Memory B cell (primary cell): ENCODE data around the gene BCKDK.
"Not testable (repeated sequence)": the region's sequence is repeated elsewhere in the genome, so short reads cannot be mapped to it uniquely, and the experiment has no call there.

ENCODE experiments used
- ATAC-seq: fragments of 150-1000 bp; cut with Tn5 transposase; 2 replicates; pipeline ENCODE4 v1.10.0; 2021; ENCODE audit warnings: low read depth, mild to moderate bottlenecking, moderate library complexity
- DNase-seq, 2 donors: peaks; one replicate each; pipeline ENCODE4 v3.0.0; 2022; ENCODE audit warnings: low spot score in 2 of 2
- H3K27ac Mint-ChIP-seq: one replicate; pipeline ENCODE4 v1.8.0; 2022; ENCODE audit warnings: mild to moderate bottlenecking, moderate library complexity, mixed read lengths
- H3K27me3 Mint-ChIP-seq: one replicate; pipeline ENCODE4 v1.8.0; 2022; ENCODE audit warnings: mixed read lengths
- H3K36me3 Mint-ChIP-seq: one replicate; pipeline ENCODE4 v1.8.0; 2022; ENCODE audit warnings: mild to moderate bottlenecking, mixed read lengths
- H3K4me1 Mint-ChIP-seq: one replicate; pipeline ENCODE4 v1.8.0; 2022; ENCODE audit warnings: mixed read lengths
- H3K4me3 Mint-ChIP-seq: one replicate; pipeline ENCODE4 v1.8.0; 2022; ENCODE audit warnings: mild to moderate bottlenecking, moderate library complexity, mixed read lengths
- H3K9me3 Mint-ChIP-seq: one replicate; pipeline ENCODE4 v1.8.0; 2022; ENCODE audit warnings: mixed read lengths

Gene BCKDK

GRCh38 chr16:31143011-31143693, 35.0 kb downstream of the BCKDK start:
- H3K4me3 Mint-ChIP-seq = peak overlapping the region; percentile 66
- no peak for DNase-seq

GRCh38 chr16:31143694-31144148, 35.5 kb downstream of the BCKDK start:
- Mint-ChIP-seq H3K9me3 (no peaks in the 10 kb centered on the region), H3K36me3 (no peaks in the 10 kb centered on the region), H3K27ac (no peak overlapping the region), H3K27me3 (peaks cover 6% of the 10 kb centered on the region), H3K4me1 (peaks cover 6% of the 10 kb centered on the region), H3K4me3 (peak overlapping the region; percentile 66)
- no peak for DNase-seq
- no peak for ATAC-seq

More at GRCh38 chr16:31143011-31143693, 35.0 kb downstream of the BCKDK start:
- H3K36me3 Mint-ChIP-seq = no peaks in the 10 kb centered on the region
- peaks cover 6% of the 10 kb centered on the region for H3K4me1 Mint-ChIP-seq
- H3K9me3 Mint-ChIP-seq = no peaks in the 10 kb centered on the region
- no peak overlapping the region for H3K27ac Mint-ChIP-seq
- peaks cover 6% of the 10 kb centered on the region for H3K27me3 Mint-ChIP-seq
- ATAC-seq = no peak

GRCh38 chr16:31144418-31144817, 36.2 kb downstream of the BCKDK start:
- peak overlapping the region; percentile 66 for H3K4me3 Mint-ChIP-seq
- H3K36me3 Mint-ChIP-seq, H3K27me3 Mint-ChIP-seq, ATAC-seq, H3K9me3 Mint-ChIP-seq, H3K27ac Mint-ChIP-seq, H3K4me1 Mint-ChIP-seq, DNase-seq: not testable (repeated sequence)

GRCh38 chr16:31145398-31145990, 37.3 kb downstream of the BCKDK start:
- no peak overlapping the region for H3K4me3 Mint-ChIP-seq
- H3K4me1 Mint-ChIP-seq = peaks cover 6% of the 10 kb centered on the region
- H3K27ac Mint-ChIP-seq = no peak overlapping the region
- H3K36me3 Mint-ChIP-seq = no peaks in the 10 kb centered on the region
- H3K9me3 Mint-ChIP-seq = no peaks in the 10 kb centered on the region
- no peak for DNase-seq
- no peak for ATAC-seq
- peaks cover 6% of the 10 kb centered on the region for H3K27me3 Mint-ChIP-seq

- ATAC-seq (no peak), DNase-seq (no peak)
- H3K27ac Mint-ChIP-seq = no peak overlapping the region
- no peaks in the 10 kb centered on the region for H3K9me3 Mint-ChIP-seq
- no peak overlapping the region for H3K4me3 Mint-ChIP-seq
- peaks cover 6% of the 10 kb centered on the region for H3K27me3 Mint-ChIP-seq
- peaks cover 2% of the 10 kb centered on the region for H3K4me1 Mint-ChIP-seq
- no peaks in the 10 kb centered on the region for H3K36me3 Mint-ChIP-seq
Measured at GRCh38 chr16:31147574-31147973, 39.4 kb downstream of the BCKDK start.

GRCh38 chr16:31148281-31148728, 40.1 kb downstream of the BCKDK start:
- H3K36me3 Mint-ChIP-seq = no peaks in the 10 kb centered on the region
- H3K9me3 Mint-ChIP-seq = no peaks in the 10 kb centered on the region
- peaks cover 2% of the 10 kb centered on the region for H3K4me1 Mint-ChIP-seq
- H3K27me3 Mint-ChIP-seq = peaks cover 6% of the 10 kb centered on the region
- DNase-seq = no peak
- H3K4me3 Mint-ChIP-seq = no peak overlapping the region
- H3K27ac Mint-ChIP-seq = no peak overlapping the region
- no peak for ATAC-seq

- H3K9me3 Mint-ChIP-seq = no peaks in the 10 kb centered on the region
- peaks cover 8% of the 10 kb centered on the region for H3K27me3 Mint-ChIP-seq
- DNase-seq (no peak), ATAC-seq (no peak)
- H3K4me3 Mint-ChIP-seq = no peak overlapping the region
- H3K27ac Mint-ChIP-seq = no peak overlapping the region
- peaks cover under 1% of the 10 kb centered on the region for H3K4me1 Mint-ChIP-seq
- no peaks in the 10 kb centered on the region for H3K36me3 Mint-ChIP-seq
Measured at GRCh38 chr16:31148896-31149295, 40.7 kb downstream of the BCKDK start.

- Mint-ChIP-seq H3K36me3 (no peaks in the 10 kb centered on the region), H3K27ac (no peak overlapping the region), H3K4me3 (no peak overlapping the region), H3K9me3 (no peaks in the 10 kb centered on the region), H3K27me3 (peaks cover 8% of the 10 kb centered on the region), H3K4me1 (no peaks in the 10 kb centered on the region)
- ATAC-seq (no peak), DNase-seq (no peak)
Measured at GRCh38 chr16:31149332-31149731, 41.1 kb downstream of the BCKDK start.

- no peaks in the 10 kb centered on the region for H3K4me1 Mint-ChIP-seq
- no peak for ATAC-seq
- no peaks in the 10 kb centered on the region for H3K36me3 Mint-ChIP-seq
- H3K27ac Mint-ChIP-seq = no peak within 1 kb of the TSS
- DNase-seq = no peak
- H3K4me3 Mint-ChIP-seq = no peak within 1 kb of the TSS
- H3K9me3 Mint-ChIP-seq = no peaks in the 10 kb centered on the region
- H3K27me3 Mint-ChIP-seq = peaks cover 8% of the 10 kb centered on the region
Measured at GRCh38 chr16:31149894-31150890, 42.0 kb downstream of the BCKDK start, which contains the start of gene PRSS36. TSS of gene PRSS36 (minus strand) at chr16:31150066. CDS start at chr16:31150035, 31 bp downstream.

GRCh38 chr16:31150976-31151375, 42.8 kb downstream of the BCKDK start:
- not testable (repeated sequence) for ATAC-seq, H3K27ac Mint-ChIP-seq, H3K36me3 Mint-ChIP-seq, H3K27me3 Mint-ChIP-seq, H3K4me3 Mint-ChIP-seq, H3K9me3 Mint-ChIP-seq, H3K4me1 Mint-ChIP-seq, DNase-seq

- H3K4me1 Mint-ChIP-seq = peaks cover 8% of the 10 kb centered on the region
- peak overlapping the region; percentile 34 for H3K4me3 Mint-ChIP-seq
Measured at GRCh38 chr16:31157136-31157535, 49.0 kb downstream of the BCKDK start.

More at GRCh38 chr16:31157136-31157535, 49.0 kb downstream of the BCKDK start:
- Mint-ChIP-seq H3K27me3 (peaks cover 2% of the 10 kb centered on the region), H3K36me3 (no peaks in the 10 kb centered on the region), H3K27ac (no peak overlapping the region), H3K9me3 (no peaks in the 10 kb centered on the region)
- ATAC-seq = peak; percentile 60
- no peak for DNase-seq
